ENCODE results near the gene RUBCNL. TPM values are rescaled to one million over a fixed set of nuclear protein-coding genes. Genes with fewer than 3 reads are reported as not detected.
A peak's percentile ranks its signal among the peaks of the same experiment; 100 is the strongest.

Gene RUBCNL
- total RNA-seq, 1 donor: 6.5 TPM

DNA sequence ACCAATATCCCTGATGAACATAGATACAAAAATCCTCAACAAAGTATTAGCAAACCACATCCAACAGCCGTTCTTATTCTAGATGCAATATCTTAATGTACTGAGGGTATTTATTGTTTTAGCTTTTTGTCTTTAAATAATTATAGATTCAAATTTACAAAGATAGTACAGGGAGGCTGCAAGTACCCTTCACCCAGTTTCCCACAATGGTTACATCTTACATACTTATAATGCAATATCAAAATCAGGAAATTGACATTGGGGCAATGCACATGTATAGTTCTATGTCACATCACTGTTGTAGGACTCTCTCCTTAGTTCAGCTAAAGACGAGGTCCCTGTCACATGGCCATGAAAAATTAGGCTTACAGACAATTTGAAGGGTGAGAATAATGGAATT is 75.8 kb downstream of the RUBCNL start:
- H3K27me3 ChIP-seq (ENCODE audit: insufficient read depth, low read length): no peaks in the 10 kb centered on the region
- no peak for TF ChIP-seq CTCF (IDR thresholded peaks at IDR 0.05; ENCODE audit: extremely low read depth, low read depth, low read length)
- no peaks in the 10 kb centered on the region for H3K9me3 ChIP-seq (ENCODE audit: low read depth, low read length)

DNA sequence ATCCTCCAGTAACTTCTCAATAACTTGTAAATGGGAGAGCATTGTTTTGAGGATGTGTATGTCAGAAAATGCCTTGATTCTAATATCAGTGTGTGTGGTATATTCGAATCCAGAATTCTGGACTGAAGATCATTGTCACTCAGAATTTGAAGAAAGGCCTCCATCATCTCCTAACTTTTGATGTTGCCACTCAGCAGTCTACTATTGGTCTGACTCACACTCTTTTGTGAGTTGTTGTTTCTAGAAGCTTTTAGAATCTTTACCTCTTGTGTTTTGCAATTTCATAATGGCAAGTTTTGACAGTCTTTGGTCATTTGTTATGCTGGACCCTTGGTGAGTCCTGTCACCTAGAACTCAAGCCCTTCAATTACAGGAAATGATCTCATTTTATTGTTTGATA is 77.0 kb downstream of the RUBCNL start:
- Histone ChIP-seq H4K20me1 (ENCODE audit: insufficient read depth, low read length) (no peaks in the 10 kb centered on the region), H3K4me3 (ENCODE audit: insufficient read depth, low read length) (no peak overlapping the region), H3K27me3 (ENCODE audit: insufficient read depth, low read length) (no peaks in the 10 kb centered on the region), H3K36me3 (ENCODE audit: insufficient read depth, low read length) (no peaks in the 10 kb centered on the region), H3K9me3 (ENCODE audit: low read depth, low read length) (no peaks in the 10 kb centered on the region), H3K4me2 (ENCODE audit: insufficient read depth, low read length) (no peak overlapping the region), H3K4me1 (ENCODE audit: insufficient read depth, low read length) (no peaks in the 10 kb centered on the region), H2AFZ (ENCODE audit: low read length) (no peak overlapping the region), H3K27ac (ENCODE audit: low read depth, low read length) (no peak overlapping the region), H3K79me2 (ENCODE audit: insufficient read depth, low read length) (no peaks in the 10 kb centered on the region)
- no peak for DNase-seq (ENCODE audit: insufficient read length, low spot score, missing footprints)
- no peak for TF ChIP-seq CTCF (IDR thresholded peaks at IDR 0.05; ENCODE audit: extremely low read depth, low read depth, low read length)

More for the DNA sequence above, 75.8 kb downstream of the RUBCNL start:
- Histone ChIP-seq H4K20me1 (ENCODE audit: insufficient read depth, low read length) (no peaks in the 10 kb centered on the region), H3K27ac (ENCODE audit: low read depth, low read length) (no peak overlapping the region), H3K79me2 (ENCODE audit: insufficient read depth, low read length) (no peaks in the 10 kb centered on the region), H3K4me3 (ENCODE audit: insufficient read depth, low read length) (no peak overlapping the region), H2AFZ (ENCODE audit: low read length) (no peak overlapping the region), H3K36me3 (ENCODE audit: insufficient read depth, low read length) (no peaks in the 10 kb centered on the region), H3K4me1 (ENCODE audit: insufficient read depth, low read length) (no peaks in the 10 kb centered on the region), H3K4me2 (ENCODE audit: insufficient read depth, low read length) (no peak overlapping the region)
- no peak for DNase-seq (ENCODE audit: insufficient read length, low spot score, missing footprints)

- Histone ChIP-seq H3K4me3 (ENCODE audit: insufficient read depth, low read length) (no peak overlapping the region), H4K20me1 (ENCODE audit: insufficient read depth, low read length) (no peaks in the 10 kb centered on the region), H3K9me3 (ENCODE audit: low read depth, low read length) (no peaks in the 10 kb centered on the region), H3K79me2 (ENCODE audit: insufficient read depth, low read length) (no peaks in the 10 kb centered on the region), H3K27me3 (ENCODE audit: insufficient read depth, low read length) (no peaks in the 10 kb centered on the region), H3K36me3 (ENCODE audit: insufficient read depth, low read length) (no peaks in the 10 kb centered on the region), H2AFZ (ENCODE audit: low read length) (no peak overlapping the region), H3K4me1 (ENCODE audit: insufficient read depth, low read length) (no peaks in the 10 kb centered on the region), H3K27ac (ENCODE audit: low read depth, low read length) (no peak overlapping the region), H3K4me2 (ENCODE audit: insufficient read depth, low read length) (no peak overlapping the region)
- no peak for TF ChIP-seq CTCF (IDR thresholded peaks at IDR 0.05; ENCODE audit: extremely low read depth, low read depth, low read length)
- DNase-seq (ENCODE audit: insufficient read length, low spot score, missing footprints): no peak
Observed at GRCh38 chr13:46307554-46307953, 79.5 kb downstream of the RUBCNL start.

GRCh38 chr13:46304546-46304945 is 82.5 kb downstream of the RUBCNL start:
- Histone ChIP-seq H2AFZ (ENCODE audit: low read length) (peak overlapping the region; percentile 1), H3K9me3 (ENCODE audit: low read depth, low read length) (no peaks in the 10 kb centered on the region), H3K79me2 (ENCODE audit: insufficient read depth, low read length) (no peaks in the 10 kb centered on the region), H3K4me3 (ENCODE audit: insufficient read depth, low read length) (no peak overlapping the region), H3K4me1 (ENCODE audit: insufficient read depth, low read length) (no peaks in the 10 kb centered on the region), H3K27me3 (ENCODE audit: insufficient read depth, low read length) (no peaks in the 10 kb centered on the region), H3K36me3 (ENCODE audit: insufficient read depth, low read length) (no peaks in the 10 kb centered on the region), H3K27ac (ENCODE audit: low read depth, low read length) (no peak overlapping the region), H3K4me2 (ENCODE audit: insufficient read depth, low read length) (no peak overlapping the region), H4K20me1 (ENCODE audit: insufficient read depth, low read length) (no peaks in the 10 kb centered on the region)
- no peak for DNase-seq (ENCODE audit: insufficient read length, low spot score, missing footprints)
- no peak for TF ChIP-seq CTCF (IDR thresholded peaks at IDR 0.05; ENCODE audit: extremely low read depth, low read depth, low read length)
